Right ventricle myocardium inferior (tissue), 1 donor: Measurements from ENCODE around the gene TYMP. TPM values are rescaled to one million over a fixed set of nuclear protein-coding genes. Genes with fewer than 3 reads are reported as not detected.
"Not testable (repeated sequence)": the region's sequence is repeated elsewhere in the genome, so short reads cannot be mapped to it uniquely, and the experiment has no call there.

Source experiments
- ATAC-seq: fragments of 200-7000 bp; cut with Tn5 transposase; one replicate; pipeline ENCODE4 v1.9.1; 2020; ENCODE audit warnings: mild to moderate bottlenecking, moderate library complexity
- DNase-seq: peaks from one replicate; pipeline ENCODE4 v3.0.0; 2021; ENCODE audit errors: missing footprints
- intact Hi-C: fragments of 100-400 bp; cut with DNase I; formaldehyde crosslinking; loops from one replicate; pipeline ENCODE4 v1.11.0; 2022
- total RNA-seq: library from RNA; stranded (reverse); fragmentation: NEBNext Ultra II Directional; extraction: Animal tissue kit (Norgen Biotek cat#: 25700); gene quantifications from one replicate; pipeline ENCODE4 v1.2.1, GENCODE V29; 2021
- donor health status: DM: no; HTN: yes; CAD: no; lungs with severe emphysema.

Gene TYMP
- total RNA-seq, 1 donor from 2014 or later: 15.5 TPM

DNA sequence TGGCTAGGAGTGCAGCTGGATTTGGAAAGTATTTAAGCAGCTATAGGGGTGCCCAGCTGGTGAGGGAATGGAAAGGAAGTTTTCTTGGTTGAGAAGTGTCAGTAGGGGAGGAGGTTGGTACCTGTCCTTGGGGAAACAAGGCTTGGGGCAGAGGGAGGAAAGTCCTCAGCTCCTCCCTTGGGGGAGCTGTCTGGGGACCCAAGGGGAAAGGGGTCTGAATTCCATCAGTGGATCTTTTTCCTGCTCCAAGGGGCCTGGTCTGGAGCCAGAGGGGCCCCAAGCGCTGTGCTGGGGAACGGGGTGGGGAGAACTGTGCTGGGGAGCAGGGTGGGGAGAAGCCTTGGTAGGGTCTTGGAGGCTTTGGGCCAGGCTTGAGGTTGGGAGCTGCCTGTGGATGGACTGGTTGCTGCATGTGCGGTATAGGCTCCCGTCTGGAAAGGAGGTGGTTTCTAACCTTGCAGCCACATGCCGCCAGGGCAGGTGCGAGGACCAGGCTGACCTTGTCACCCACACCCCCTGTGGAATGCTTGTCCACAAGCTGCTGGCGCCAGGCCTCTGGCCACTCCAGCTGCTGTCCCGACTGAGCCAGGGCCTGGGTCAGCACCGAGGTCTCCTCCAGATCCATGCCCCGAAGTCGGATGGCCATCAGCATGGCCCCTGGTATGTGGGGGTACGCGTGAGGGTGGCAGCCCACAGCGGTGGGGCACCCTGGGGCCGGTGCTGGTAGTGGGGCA, 963 bp downstream of the TYMP start:
- intact Hi-C loops: loop anchor here (5.0 kb wide), 1 partner anchor 93 kb away; no protein-coding TSS in a partner anchor
- peak; percentile 73 for DNase-seq
- no peak for ATAC-seq

DNA sequence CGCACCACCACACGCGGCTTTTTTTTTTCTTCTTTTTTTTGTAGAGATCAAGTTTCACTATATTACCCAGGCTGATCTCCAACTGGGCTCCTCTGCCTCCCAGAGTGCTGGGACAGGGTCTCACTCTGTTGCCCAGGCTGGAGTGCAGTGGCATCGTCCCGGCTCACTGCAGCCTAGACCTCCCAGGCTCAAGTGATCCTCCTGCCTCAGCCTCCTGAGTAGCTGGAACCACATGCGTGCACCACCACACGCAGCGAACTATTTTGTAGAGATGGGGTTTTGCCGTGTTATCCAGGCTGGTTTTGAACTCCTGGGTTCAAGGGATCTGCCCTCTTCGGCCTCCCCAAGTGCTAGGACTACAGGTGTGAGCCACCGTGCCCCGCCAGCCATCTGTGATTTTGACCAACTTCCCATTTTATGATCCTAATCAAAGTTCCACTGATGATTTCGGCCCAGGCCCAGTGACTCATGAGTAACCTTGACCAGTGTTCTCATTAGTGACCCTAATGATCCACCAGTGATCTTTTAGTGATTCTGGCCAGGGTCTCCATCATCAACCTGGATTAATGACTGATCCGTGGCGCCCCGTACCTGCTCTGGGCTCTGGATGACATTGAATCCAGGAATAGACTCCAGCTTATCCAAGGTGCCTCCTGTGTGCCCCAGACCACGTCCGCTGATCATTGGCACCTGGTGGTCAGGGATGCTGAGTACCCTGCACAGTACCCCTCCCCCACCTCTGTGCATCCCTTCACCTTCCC, 1.7 kb downstream of the TYMP start:
- DNase-seq (peak; percentile 65), ATAC-seq (no peak)
- intact Hi-C loops: loop anchor here (5.0 kb wide), 1 partner anchor 94 kb away; no protein-coding TSS in a partner anchor

DNA sequence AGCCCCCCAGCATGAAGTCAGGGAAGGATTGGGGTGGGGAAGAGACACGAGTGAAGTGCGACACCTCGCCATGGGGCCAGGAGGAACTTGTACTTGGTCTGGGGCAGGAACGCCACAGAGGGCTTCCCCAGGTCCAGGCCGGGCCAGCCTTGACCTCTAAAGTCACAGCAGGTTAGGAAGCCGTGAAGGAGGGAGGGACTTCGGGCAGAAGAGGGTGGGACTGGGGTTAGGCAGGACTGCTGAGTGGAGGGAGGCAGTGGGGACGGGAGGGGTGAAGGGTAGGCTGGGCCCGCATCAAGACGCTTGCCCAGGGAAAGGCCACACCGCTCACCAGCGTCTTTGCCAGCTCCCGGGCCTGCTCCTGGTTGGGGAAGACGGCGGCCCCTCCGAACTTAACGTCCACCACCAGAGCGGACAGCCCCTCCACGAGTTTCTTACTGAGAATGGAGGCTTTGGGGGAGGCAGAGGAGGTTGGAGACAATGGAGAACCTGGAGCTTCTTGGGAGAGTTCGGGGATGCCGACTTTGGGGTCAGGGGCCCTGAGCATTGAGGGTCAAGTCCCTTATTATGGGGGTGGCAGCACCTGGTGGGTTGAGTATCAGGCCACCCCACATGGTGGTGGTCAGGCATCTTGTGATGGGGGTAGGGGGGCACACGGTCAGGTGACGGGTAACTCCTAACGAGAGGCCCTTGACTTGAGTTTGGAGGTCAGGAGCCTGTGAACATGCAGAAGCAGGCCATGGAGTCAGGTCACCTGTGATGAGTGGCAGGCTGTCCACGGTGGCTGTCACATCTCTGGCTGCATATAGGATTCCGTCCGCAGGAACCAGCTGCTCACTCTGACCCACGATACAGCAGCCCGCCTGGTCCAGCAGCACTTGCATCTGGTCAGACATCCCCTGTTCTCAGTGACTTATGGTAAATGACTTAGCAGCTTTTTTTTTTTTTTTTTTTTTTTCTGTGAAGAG, 2.7 kb downstream of the TYMP start:
- ATAC-seq (peak; percentile 11), DNase-seq (peak; percentile 83)
- intact Hi-C loops: loop anchor here (5.0 kb wide), 1 partner anchor 95 kb away; no protein-coding TSS in a partner anchor

DNA sequence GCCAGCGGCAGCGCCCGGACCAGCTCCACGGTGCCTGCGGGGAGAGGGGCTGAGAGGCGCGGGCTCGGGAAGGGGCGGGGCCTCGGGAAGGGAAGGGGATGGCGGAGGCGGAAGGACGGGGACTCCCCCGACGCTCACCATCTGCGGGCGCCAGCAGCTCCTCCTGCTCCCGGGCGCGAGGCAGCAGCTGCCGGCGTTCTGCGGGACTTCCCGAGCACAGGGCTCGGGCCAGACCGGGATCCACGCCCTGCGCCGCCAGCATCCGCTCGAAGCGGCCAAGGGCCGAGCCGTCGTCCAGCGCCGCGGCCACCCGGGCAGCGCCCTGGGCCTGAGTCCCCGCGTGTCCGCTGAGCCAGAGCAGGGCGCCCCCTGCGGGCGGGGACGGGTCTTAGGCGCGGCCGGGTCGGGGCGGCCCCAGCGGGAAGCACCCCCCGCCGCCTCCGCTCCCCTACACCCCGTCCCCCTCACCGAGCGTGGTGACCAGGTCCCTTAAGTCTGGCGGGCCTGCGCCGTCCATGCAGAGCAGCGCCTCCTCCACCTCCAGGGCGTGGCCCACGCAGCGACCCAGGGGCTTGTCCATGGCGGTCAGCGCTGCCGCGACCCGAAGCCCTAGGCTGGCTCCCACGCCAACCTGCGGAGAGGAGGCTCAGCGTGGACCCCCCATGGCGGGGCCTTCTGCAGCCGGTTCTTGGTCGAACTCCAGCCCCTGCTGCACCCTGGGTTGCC, 3.5 kb downstream of the TYMP start:
- intact Hi-C loops: loop anchor here (5.0 kb wide), 1 partner anchor 96 kb away; no protein-coding TSS in a partner anchor
- ATAC-seq (peak; percentile 23), DNase-seq (peak; percentile 92)

DNA sequence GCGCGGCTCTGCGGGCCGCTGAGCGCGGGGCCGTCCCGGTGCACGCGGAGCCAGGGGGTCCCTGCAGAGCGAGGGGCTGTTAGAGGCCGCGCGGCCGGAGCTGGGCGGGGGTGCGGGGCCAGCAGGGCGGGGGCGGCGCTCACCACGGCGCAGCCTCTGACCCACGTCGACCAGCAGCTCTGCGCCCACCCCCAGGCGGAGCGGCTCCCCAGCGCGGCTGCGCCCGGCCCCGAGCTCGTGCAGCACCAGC, 4.0 kb downstream of the TYMP start:
- intact Hi-C loops: loop anchor here (5.0 kb wide), 1 partner anchor 97 kb away; no protein-coding TSS in a partner anchor
- DNase-seq (no peak), ATAC-seq (peak; percentile 16)

DNA sequence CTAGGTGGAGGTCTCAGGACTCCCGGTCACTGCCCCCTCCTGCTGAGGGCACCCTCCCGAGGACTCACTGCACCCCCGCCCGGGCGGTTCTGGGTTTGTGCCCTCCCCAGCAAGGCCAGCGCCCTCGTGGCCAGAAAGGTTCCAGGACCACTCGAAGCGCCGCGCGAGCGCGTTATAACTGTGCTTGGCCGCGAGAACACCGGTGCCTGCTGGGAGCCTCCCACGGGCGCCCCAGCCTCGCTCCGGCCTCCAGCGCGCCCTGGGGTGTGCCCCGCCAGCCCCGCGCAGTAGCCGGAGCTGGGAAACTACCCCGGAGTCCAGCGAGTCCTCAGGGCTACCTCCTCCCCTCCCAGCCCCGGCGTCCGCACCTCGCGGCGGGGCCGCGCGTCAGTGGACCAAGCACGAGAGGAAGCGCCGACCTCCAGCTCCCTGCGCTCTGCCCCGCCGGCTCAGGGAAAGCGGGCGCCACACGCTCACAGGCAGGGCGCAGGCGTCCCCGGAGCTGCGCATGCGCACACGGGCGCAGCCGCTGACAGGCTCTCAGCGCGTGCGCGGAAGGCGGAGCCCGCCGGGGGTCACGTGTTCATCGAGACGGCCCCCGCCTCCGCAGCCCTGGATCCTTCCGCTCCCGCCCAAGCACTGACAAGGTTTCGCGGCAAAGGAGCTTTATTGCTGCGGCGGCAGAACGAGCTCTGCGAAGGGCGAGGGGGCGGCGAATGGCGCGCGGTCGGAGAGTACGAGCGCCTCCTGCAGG, 4.5 kb downstream of the TYMP start, which contains the start of gene SCO2:
TSS of gene SCO2 (minus strand) at position 495 of the 754 bp plus-strand sequence. CDS start 1,187 bp downstream, outside the sequence.
- DNase-seq: peak; percentile 99
- ATAC-seq: peak; percentile 66
- intact Hi-C loops: loop anchor here (5.0 kb wide), 1 partner anchor 97 kb away; no protein-coding TSS in a partner anchor

- intact Hi-C loops: loop anchor here (5.0 kb wide), 1 partner anchor 98 kb away; no protein-coding TSS in a partner anchor
- ATAC-seq: no peak
- DNase-seq: no peak
These were observed 5.1 kb downstream of the TYMP start for GRCh38 chr22:50524676-50525103.

- DNase-seq (peak; percentile 55), ATAC-seq (no peak)
- intact Hi-C loops: no loop called here
These were observed 5.8 kb downstream of the TYMP start for GRCh38 chr22:50523806-50524675.

DNA sequence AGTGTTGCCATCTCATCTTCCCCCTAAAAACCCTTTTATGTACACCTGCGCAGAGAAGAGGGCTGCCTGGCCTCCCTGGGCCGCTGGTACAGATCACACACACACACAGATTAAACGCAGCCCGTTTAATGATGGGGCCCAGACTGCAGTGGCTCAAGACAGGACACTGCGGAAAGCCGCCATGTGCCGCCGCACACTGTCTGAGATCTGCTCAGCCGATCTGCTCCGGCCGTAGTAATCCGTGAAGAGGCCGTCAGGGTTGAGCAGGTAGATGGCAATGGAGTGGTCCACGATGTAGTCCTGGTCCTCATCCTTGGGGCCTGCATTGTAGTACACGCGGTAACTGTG, 6.4 kb downstream of the TYMP start:
- ATAC-seq (no peak), DNase-seq (peak; percentile 63)
- intact Hi-C loops: no loop called here

DNA sequence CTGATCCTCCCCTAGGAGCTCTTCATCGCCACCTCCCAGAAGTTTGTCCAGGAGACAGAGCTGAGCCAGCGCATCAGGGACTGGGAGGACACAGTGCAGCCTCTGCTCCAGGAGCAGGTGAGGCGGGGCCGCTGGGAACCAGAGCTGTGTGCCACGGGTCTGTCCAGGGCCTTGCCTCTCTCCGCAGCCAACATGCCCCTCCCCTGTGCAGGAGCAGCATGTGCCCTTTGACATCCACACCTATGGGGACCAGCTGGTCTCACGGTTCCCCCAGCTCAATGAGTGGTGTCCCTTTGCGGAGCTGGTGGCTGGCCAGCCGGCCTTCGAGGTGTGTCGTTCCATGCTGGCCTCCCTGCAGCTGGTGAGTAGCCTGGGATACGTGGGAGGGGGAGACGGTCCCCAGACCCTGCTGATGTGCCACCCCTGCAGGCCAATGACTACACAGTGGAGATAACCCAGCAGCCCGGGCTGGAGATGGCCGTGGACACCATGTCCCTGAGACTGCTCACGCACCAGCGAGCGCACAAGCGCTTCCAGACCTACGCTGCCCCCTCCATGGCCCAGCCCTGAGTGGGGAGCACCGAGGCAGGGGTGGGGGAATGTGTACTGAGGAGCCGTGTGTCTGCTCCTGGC, 6.9 kb downstream of the TYMP start:
- no peak for ATAC-seq
- peak; percentile 76 for DNase-seq
- intact Hi-C loops: no loop called here

DNA sequence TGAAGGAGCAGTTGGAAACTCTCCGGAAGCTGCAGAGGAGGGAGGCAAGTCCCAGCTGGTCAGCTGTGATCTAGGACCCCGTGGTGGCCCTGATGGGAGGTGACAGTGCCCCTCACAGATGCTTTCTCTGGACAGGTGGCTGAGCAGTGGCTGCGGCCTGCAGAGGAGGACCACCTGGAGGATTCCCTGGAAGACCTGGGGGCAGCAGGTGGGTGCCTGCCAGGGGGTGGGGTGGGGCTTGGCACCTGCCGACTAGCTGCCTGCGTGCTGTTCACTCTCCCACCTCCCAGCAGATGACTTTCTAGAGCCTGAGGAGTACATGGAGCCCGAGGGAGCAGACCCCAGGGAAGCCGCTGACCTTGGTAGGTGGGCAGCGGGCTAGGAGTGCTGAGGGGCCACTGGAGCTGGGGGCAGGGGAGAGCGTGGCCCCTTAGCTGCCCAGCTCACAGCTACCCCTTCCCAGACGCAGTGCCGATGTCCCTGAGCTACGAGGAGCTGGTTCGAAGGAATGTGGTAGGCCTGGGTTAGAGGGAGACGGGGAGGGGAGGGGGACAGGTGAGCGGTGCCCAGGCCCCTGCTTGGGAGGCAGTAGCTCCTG, 7.5 kb downstream of the TYMP start:
- intact Hi-C loops: no loop called here
- DNase-seq (peak; percentile 15), ATAC-seq (no peak)

DNA sequence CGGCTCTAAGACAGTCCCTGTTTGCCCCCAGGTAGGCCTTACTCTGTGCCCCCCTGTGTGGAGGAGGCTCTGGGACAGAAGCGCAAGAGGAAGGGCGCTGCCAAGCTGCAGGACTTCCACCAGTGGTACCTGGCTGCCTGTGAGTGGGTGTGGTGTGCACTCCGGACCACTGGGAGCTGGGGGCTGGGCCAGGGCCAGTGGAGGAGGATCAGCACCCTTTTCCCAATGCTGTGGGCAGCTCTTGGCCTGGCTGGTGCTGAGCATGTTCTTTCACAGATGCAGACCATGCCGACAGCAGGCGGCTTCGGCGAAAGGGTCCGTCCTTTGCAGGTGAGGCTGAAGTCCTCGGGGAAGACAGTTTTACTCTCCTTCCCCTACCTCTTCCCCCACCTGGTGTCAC, 8.1 kb downstream of the TYMP start:
- intact Hi-C loops: no loop called here
- ATAC-seq: no peak
- peak; percentile 7 for DNase-seq

GRCh38 chr22:50520826-50521453, 8.9 kb downstream of the TYMP start:
- intact Hi-C loops: no loop called here
- no peak for ATAC-seq
- peak; percentile 46 for DNase-seq

DNA sequence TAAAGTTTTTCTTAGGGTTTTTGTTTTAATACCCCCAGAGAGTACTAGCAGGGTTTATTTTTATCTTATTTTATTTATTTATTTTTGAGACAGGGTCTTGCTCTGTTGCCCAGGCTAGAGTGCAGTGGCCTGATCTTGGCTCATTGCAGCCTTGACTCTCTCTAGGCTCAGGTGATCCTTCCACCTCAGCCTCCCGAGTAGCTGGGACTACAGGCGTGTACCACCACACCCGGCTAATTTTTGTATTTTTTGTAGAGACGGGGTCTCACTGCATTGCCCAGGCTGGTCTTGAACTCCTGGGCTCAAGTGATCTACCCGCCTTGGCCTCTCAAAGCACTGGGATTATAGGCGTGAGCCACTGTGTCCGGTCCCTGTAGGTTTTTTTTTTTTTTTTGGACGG, 9.6 kb downstream of the TYMP start:
- DNase-seq, intact Hi-C loops, ATAC-seq: not testable (repeated sequence)

- ATAC-seq (no peak), DNase-seq (peak; percentile 44)
- intact Hi-C loops: no loop called here
These were observed 10.7 kb downstream of the TYMP start for GRCh38 chr22:50519151-50519550.
